ENCODE data around the gene MAP2K4. TPM values are rescaled to one million over a fixed set of nuclear protein-coding genes. Genes with fewer than 3 reads are reported as not detected.

MAP2K4 gene
- total RNA-seq, 4 donors from 2014 or later: 28.0 to 36.7 (median 32.8) TPM

DNA sequence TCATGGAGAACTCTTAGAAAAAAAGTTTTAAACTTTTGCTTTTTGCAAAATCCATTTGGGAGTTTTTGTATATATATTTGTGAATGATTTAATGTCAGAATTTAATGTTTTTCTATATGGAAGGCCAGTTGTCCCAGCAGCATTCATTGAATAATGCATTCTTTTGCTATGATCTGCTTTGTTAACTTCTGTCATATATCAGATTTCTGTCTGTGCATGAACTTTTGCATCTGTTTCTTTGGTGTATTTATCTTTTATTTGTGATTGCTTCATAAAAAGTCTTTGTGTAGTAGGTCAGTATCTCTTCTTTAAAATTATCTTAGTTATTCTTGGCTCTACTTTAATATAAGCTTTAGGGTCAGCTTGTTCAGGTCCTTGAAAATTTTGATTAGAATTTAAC, 84.2 kb downstream of the MAP2K4 start:
- no peak overlapping the region for H3K4me3 ChIP-seq (ENCODE audit: low read depth, poor library complexity, severe bottlenecking)
- intact Hi-C loops (cut with DNase I; ENCODE audit: low total_unique reads): no loop called here
- no peak for TF ChIP-seq CTCF (IDR thresholded peaks at IDR 0.05)
- no peak for TF ChIP-seq POLR2A (IDR thresholded peaks at IDR 0.05)
- no peak for DNase-seq (ENCODE audit: low spot score in 2 of 2)

DNA sequence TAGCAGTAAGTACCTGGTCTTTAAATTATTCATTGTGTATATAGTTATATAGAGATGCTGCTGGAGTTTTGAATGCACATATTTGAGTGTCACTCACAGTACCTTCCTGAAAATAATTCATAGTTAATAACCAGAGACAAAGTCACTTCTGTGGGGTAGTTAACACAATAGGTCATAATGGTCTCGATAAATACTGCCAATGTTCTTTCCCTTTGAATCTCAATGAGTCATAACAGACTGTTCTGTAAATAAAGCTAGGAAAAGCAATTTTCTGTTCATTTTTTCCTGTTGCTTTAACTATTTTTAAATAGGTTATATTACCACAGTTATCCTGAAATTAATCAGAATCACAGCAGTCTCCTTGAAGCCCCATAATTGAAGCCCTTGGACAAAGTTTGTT, 87.2 kb downstream of the MAP2K4 start:
- no peak for TF ChIP-seq CTCF (IDR thresholded peaks at IDR 0.05)
- no peak for TF ChIP-seq POLR2A (IDR thresholded peaks at IDR 0.05)
- DNase-seq (ENCODE audit: low spot score in 2 of 2): no peak
- WGBS, 2 donors: 26 to 42% methylated on average over 1 of the region's 1 CpG
- intact Hi-C loops (cut with DNase I; ENCODE audit: low total_unique reads): no loop called here
- H3K4me3 ChIP-seq (ENCODE audit: low read depth, poor library complexity, severe bottlenecking): no peak overlapping the region

- WGBS, 2 donors: 99 to 100% methylated on average over 2 of the region's 2 CpGs
- H3K4me3 ChIP-seq (ENCODE audit: low read depth, poor library complexity, severe bottlenecking): no peak overlapping the region
- no peak for DNase-seq (ENCODE audit: low spot score in 2 of 2)
- TF ChIP-seq POLR2A (IDR thresholded peaks at IDR 0.05) (no peak), CTCF (IDR thresholded peaks at IDR 0.05) (no peak)
- intact Hi-C loops (cut with DNase I; ENCODE audit: low total_unique reads): no loop called here
Observed at GRCh38 chr17:12110906-12111305, 90.2 kb downstream of the MAP2K4 start.

GRCh38 chr17:12113156-12113555, 92.5 kb downstream of the MAP2K4 start:
- H3K4me3 ChIP-seq (ENCODE audit: low read depth, poor library complexity, severe bottlenecking): no peak overlapping the region
- intact Hi-C loops (cut with DNase I; ENCODE audit: low total_unique reads): no loop called here
- 90 to 92% methylated on average over 2 of the region's 2 CpGs for WGBS, 2 donors
- TF ChIP-seq CTCF (IDR thresholded peaks at IDR 0.05) (no peak), POLR2A (IDR thresholded peaks at IDR 0.05) (no peak)
- DNase-seq (ENCODE audit: low spot score in 2 of 2): no peak

GRCh38 chr17:12114686-12115418, 94.2 kb downstream of the MAP2K4 start:
- 92 to 98% methylated on average over 3 of the region's 3 CpGs for WGBS, 2 donors
- TF ChIP-seq CTCF (IDR thresholded peaks at IDR 0.05): no peak
- TF ChIP-seq POLR2A (IDR thresholded peaks at IDR 0.05): no peak
- intact Hi-C loops (cut with DNase I; ENCODE audit: low total_unique reads): no loop called here
- no peak for DNase-seq (ENCODE audit: low spot score in 2 of 2)
- no peak overlapping the region for H3K4me3 ChIP-seq (ENCODE audit: low read depth, poor library complexity, severe bottlenecking)

- intact Hi-C loops (cut with DNase I; ENCODE audit: low total_unique reads): no loop called here
- TF ChIP-seq CTCF (IDR thresholded peaks at IDR 0.05) (no peak), POLR2A (IDR thresholded peaks at IDR 0.05) (no peak)
- no peak overlapping the region for H3K4me3 ChIP-seq (ENCODE audit: low read depth, poor library complexity, severe bottlenecking)
- DNase-seq (ENCODE audit: low spot score in 2 of 2): no peak
Observed at GRCh38 chr17:12116143-12116542, 95.5 kb downstream of the MAP2K4 start.

All from lower leg skin (tissue), 4 donors.